Muscle layer of colon (tissue), 2 donors: ENCODE data around the gene GEMIN4.
"Not testable (repeated sequence)": the region's sequence is repeated elsewhere in the genome, so short reads cannot be mapped to it uniquely, and the experiment has no call there.

Source experiments
- H3K27ac ChIP-seq: one replicate; pipeline ENCODE4 v1.7.0; 2013; ENCODE audit warnings: low read depth, mild to moderate bottlenecking, low read length, moderate library complexity
- H3K27me3 ChIP-seq, 2 donors: one replicate each; pipeline ENCODE4 v1.7.0; 2013; ENCODE audit warnings: low read length in 2 of 2, mild to moderate bottlenecking in 2 of 2; ENCODE audit not compliant: insufficient read depth in 2 of 2, control insufficient read depth in 1 of 2
- H3K36me3 ChIP-seq: one replicate; pipeline ENCODE4 v1.7.0; 2013; ENCODE audit warnings: mild to moderate bottlenecking, low read length; ENCODE audit not compliant: insufficient read depth
- H3K4me1 ChIP-seq: one replicate; pipeline ENCODE4 v1.7.0; 2013; ENCODE audit warnings: mild to moderate bottlenecking, low read length; ENCODE audit not compliant: insufficient read depth
- H3K4me3 ChIP-seq, 2 donors: one replicate each; pipeline ENCODE4 v1.7.0; 2013; ENCODE audit warnings: low read length in 2 of 2, low read depth in 1 of 2, mild to moderate bottlenecking in 1 of 2, moderate library complexity in 1 of 2
- H3K9ac ChIP-seq: one replicate; pipeline ENCODE4 v1.7.0; 2013; ENCODE audit warnings: low read length
- H3K9me3 ChIP-seq: one replicate; pipeline ENCODE4 v1.7.0; 2013; ENCODE audit warnings: mild to moderate bottlenecking, low read length
- donor health status: abdominal sarcoma.
- donor health status: Adenocarcinoma of cecum.

The GEMIN4 gene

DNA sequence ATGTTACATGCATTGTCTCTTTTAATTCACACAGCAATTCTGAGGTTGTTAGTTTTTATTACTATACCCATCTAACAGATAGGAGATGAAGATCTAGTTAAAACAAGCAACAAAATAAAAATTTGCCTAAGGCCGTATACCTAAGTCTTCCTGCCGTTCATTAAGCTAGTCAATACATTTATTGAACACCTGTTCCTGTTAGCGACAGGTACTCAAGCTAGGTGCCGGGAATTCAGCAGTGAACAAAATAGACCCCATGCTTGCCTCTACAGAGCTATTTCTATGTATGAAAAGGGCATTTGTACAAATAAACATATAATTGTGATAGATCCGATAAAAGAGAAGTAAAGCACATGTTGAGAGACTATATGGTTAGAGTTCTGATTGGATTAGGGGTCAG is 34.0 kb downstream of the GEMIN4 start:
- no peaks in the 10 kb centered on the region for H3K27me3 ChIP-seq
- peaks cover 20% of the 10 kb centered on the region for H3K4me1 ChIP-seq
- H3K36me3 ChIP-seq: no peaks in the 10 kb centered on the region
- no peaks in the 10 kb centered on the region for H3K9me3 ChIP-seq
- H3K4me3 ChIP-seq: no peak overlapping the region
- no peak overlapping the region for H3K27ac ChIP-seq
- H3K9ac ChIP-seq: no peak overlapping the region

DNA sequence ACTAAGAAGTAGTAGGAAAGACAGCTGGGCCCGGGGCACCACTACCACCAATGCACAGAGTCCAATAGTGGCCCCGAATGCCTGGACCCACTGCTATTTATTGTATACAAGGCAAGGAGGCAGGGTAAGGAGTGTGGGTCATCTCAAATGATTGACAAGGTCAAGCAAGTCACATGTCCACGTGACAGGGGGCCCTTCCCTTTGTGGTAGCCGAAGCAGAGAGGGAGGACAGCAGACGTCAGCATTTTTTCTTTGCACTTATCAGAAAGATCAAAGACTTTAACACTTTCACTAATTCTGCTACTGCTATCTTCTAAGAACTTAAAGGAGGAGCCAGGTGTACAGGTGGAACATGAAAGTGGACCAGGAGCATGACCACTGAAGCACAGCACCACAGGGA is 43.9 kb downstream of the GEMIN4 start:
- H3K27ac ChIP-seq: no peak overlapping the region
- peaks cover 7% of the 10 kb centered on the region for H3K36me3 ChIP-seq
- H3K4me1 ChIP-seq: peaks cover 4% of the 10 kb centered on the region

DNA sequence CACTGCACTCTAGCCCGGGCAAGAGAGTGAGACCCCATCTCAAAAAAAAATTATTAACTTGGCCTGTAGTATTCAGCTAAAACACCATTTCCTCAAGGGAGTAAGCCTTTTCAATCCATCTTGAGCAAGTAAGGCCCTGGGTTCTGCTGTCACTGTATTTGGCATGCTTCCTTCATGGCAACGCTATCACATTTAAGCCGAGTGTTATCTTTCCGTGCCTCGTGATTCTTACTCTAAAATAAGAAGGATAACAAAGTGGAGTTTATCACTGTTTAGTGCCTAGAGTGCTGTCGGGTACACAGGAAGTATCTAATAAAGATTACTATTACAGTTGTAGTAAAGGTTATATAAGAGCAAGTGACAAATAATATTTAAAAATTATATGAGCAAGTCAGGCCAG is 46.2 kb downstream of the GEMIN4 start:
- no peak overlapping the region for H3K4me3 ChIP-seq
- no peaks in the 10 kb centered on the region for H3K9me3 ChIP-seq
- H3K4me1 ChIP-seq: no peaks in the 10 kb centered on the region
- no peaks in the 10 kb centered on the region for H3K27me3 ChIP-seq
- H3K27ac ChIP-seq: no peak overlapping the region
- H3K36me3 ChIP-seq: peaks cover 7% of the 10 kb centered on the region
- no peak overlapping the region for H3K9ac ChIP-seq

More for the DNA sequence above, 43.9 kb downstream of the GEMIN4 start:
- H3K9ac ChIP-seq: no peak overlapping the region
- no peaks in the 10 kb centered on the region for H3K27me3 ChIP-seq
- H3K9me3 ChIP-seq: no peaks in the 10 kb centered on the region
- no peak overlapping the region for H3K4me3 ChIP-seq

DNA sequence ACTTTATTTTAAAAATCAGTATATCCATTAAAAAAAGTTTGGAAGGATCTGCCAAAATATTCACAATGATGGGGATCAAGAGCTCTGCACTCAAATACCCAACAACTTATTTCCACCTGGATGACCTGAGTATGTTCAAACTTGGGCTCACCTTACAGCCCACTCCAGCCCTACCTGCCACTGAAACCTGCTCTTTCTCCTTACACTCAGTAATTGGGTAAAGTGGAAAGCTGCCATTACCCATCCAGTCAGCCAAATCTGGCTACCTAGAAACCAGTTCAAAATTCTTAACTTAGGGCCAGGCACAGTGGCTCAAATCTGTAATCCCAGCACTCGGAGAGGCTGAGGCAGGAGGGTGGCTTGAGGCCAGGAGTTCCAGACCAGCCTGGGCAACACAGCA is 47.1 kb downstream of the GEMIN4 start:
- Histone ChIP-seq H3K27ac (no peak overlapping the region), H3K4me3 (no peak overlapping the region), H3K9ac (no peak overlapping the region), H3K27me3 (no peaks in the 10 kb centered on the region), H3K36me3 (peaks cover 7% of the 10 kb centered on the region), H3K9me3 (no peaks in the 10 kb centered on the region), H3K4me1 (no peaks in the 10 kb centered on the region)

DNA sequence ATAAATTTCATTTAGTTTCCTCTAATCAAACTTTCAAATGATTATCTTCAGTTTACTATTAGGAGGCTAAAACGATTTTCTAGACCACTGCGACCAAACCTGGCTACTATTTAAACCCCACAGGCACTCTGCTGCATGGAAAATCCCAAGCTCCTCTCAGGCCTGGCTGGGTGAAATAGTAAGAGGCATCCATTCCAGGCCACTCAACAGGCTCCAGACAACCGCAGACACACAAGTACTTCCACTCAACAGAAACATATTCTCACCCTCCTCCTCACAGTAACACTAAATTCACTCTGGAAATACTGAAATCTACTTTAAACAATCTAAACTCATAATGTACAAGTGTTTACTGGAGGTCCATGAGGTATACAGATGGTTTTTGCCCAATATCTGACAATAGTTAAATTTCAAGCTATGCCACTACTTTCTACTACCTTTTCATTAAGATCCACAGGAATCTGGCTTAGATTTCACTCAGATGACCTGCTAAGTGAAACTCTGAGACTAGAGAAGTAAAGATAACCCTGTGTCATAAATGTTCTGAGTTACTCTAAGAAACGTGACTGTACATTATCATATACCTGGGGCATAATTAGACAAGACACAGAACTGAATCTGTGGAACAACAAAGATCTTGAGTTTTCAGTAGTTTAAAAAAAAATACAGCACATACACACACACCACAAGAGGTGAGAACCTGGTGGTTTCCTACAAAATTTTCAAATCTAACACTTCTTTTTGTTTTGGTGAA is 47.8 kb downstream of the GEMIN4 start:
- H3K36me3 ChIP-seq: peaks cover 4% of the 10 kb centered on the region
- no peaks in the 10 kb centered on the region for H3K9me3 ChIP-seq
- H3K4me3 ChIP-seq: no peak overlapping the region
- H3K4me1 ChIP-seq: no peaks in the 10 kb centered on the region
- no peak overlapping the region for H3K9ac ChIP-seq
- H3K27ac ChIP-seq: no peak overlapping the region
- no peaks in the 10 kb centered on the region for H3K27me3 ChIP-seq

DNA sequence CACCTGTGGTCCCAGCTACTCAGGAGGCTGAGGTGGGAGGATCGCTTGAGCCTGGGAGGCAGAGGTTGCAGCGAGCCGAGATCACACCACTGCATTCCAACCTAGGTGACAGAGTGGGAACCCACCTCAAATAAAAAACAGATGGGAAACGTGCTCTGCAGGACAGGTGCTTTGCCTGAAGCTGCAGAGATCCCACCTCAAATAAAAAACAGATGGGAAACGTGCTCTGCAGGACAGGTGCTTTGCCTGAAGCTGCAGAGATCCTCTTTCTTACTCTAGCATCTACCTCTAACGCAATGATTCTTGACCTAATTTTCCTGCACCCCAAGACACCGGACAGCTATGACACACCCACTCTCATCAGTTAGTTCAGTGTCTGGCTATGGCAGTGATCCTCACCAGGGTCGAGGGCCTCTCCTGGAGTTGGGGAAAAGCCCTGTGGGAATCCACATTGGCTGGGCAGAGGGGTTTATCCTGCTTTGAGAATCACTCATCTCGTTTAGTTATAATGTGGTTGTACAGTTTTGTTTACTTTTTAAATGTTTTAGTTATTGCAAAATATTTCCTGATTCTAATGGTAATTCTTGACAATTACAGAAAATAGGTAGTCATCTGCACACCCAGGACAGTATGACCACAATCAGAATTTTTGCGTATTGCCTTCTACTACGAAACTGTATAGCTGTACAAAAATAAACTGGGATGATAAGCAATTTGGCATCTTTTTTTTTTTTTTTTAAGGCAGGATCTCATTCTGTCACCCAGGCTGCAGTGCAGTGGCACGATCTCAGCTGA is 48.8 kb downstream of the GEMIN4 start:
- no peaks in the 10 kb centered on the region for H3K27me3 ChIP-seq
- no peak overlapping the region for H3K4me3 ChIP-seq
- no peak overlapping the region for H3K27ac ChIP-seq
- no peak overlapping the region for H3K9ac ChIP-seq
- no peaks in the 10 kb centered on the region for H3K4me1 ChIP-seq
- H3K36me3 ChIP-seq: no peaks in the 10 kb centered on the region
- H3K9me3 ChIP-seq: no peaks in the 10 kb centered on the region

DNA sequence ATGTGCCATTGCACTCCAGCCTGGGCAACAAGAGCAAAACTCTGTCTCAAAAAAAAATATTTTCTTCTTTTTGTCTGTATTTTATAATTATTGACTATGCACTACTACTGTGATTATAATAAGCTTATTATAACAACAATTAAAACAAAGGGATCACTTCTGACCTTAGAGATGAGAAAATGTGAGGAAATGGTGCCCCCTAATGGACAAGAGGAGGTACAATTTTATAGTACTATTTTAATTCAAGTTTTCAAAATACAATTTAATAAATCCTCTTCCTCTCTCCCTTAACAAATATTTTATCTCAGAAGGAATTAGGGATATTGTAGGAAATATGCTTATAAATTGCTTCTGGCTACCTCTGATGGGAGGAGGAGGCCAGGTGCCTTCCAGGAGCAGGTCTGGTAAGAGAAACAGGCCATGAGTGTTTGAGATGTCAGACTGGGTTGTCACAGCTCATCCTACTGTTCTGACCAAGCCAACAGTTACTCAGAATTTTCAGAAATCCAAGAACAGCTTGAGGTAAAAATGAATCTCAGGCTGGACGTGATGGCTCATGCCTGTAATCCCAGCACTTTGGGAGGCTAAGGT is 51.5 kb downstream of the GEMIN4 start:
- Histone ChIP-seq H3K27ac (peak overlapping the region; percentile 24), H3K36me3 (peaks cover 19% of the 10 kb centered on the region), H3K27me3 (no peaks in the 10 kb centered on the region), H3K9ac (no peak overlapping the region), H3K4me1 (no peaks in the 10 kb centered on the region), H3K9me3 (no peaks in the 10 kb centered on the region), H3K4me3 (no peak overlapping the region)

DNA sequence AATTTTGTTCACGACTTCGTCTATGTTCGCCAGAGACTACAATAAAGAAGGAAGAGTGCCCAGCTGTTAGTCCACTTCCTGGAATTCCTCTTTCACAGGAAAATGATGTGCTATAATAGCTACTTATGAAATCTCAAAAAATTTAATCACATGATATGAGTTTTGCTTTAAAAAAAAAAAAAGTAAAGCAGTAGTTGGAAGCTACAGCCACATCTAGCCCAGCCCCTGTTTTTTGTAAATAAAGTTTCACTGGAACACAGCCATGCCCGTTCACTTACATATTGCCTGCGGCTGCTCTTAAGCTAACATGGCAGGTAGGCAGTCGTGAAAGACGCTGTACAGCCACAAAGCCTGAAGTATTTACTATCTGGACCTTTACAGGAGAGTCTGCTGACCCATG is 52.7 kb downstream of the GEMIN4 start:
- no peak overlapping the region for H3K9ac ChIP-seq
- no peaks in the 10 kb centered on the region for H3K9me3 ChIP-seq
- peaks cover 27% of the 10 kb centered on the region for H3K36me3 ChIP-seq
- no peaks in the 10 kb centered on the region for H3K27me3 ChIP-seq
- peak overlapping the region; percentile 16 for H3K27ac ChIP-seq
- no peak overlapping the region for H3K4me3 ChIP-seq
- H3K4me1 ChIP-seq: no peaks in the 10 kb centered on the region

DNA sequence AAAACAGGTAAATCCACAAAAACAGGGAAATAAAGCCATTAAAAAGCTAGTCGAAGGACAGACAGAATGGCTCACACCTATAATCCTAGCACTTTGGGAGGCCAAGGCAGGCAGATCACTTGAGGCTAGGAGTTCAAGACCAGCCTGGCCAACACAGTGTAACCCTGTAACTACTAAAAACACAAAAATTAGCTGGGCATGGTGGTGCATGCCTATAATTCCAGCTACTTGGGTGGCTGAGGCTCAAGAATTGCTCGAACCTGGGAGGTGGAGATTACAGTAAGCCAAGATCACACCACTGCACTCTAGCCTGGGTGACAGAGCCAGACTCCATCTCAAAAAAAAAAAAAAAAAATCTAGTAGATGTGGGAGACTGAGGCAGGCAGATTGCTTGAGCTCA is 54.0 kb downstream of the GEMIN4 start:
- not testable (repeated sequence) for H3K4me1 ChIP-seq, H3K9ac ChIP-seq, H3K27ac ChIP-seq, H3K27me3 ChIP-seq, H3K4me3 ChIP-seq, H3K9me3 ChIP-seq
- H3K36me3 ChIP-seq: peaks cover 27% of the 10 kb centered on the region

DNA sequence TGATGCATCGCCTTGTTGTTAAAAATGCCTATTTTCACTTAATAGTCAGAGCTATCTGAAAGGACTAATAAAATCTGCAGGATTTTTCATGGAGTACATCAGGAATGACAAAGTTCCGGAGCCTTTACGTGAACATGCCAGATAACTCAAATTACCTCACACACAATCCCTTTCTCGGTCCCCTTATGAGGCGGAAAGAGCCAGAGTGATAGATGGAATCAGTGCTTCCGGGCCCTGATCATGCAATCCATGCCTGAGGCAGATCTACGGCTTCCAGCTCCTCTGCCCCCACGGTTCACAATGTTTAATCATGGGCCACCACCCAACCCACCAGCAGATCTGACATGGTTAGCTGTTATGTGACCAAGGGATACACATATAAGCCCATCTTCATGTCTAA is 54.4 kb downstream of the GEMIN4 start:
- peaks cover 27% of the 10 kb centered on the region for H3K36me3 ChIP-seq
- no peak overlapping the region for H3K27ac ChIP-seq
- H3K9me3 ChIP-seq: no peaks in the 10 kb centered on the region

DNA sequence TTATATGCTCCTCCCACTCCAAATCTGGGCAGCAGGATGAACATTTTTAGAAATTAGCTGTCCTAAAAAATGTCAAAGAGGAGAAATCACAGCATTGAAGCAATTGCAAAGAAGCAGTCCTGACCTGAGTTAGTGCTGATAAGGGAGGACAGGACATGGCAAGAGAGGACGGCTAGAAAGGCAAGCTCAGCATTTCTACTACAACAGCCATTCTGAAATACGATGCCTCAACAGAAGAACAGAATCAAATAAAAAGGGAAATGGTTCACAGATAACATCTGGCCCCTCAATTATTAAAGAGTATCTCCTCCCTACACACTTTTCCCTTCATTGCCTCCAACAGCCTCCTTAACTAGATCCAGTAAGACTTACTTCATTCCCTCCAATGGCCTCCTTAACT is 55.7 kb downstream of the GEMIN4 start:
- Histone ChIP-seq H3K36me3 (peaks cover 31% of the 10 kb centered on the region), H3K9ac (no peak overlapping the region), H3K4me1 (no peaks in the 10 kb centered on the region), H3K9me3 (no peaks in the 10 kb centered on the region), H3K27me3 (no peaks in the 10 kb centered on the region), H3K27ac (no peak overlapping the region), H3K4me3 (no peak overlapping the region)

More for the DNA sequence above, 54.4 kb downstream of the GEMIN4 start:
- Histone ChIP-seq H3K9ac (no peak overlapping the region), H3K27me3 (no peaks in the 10 kb centered on the region), H3K4me3 (no peak overlapping the region), H3K4me1 (no peaks in the 10 kb centered on the region)
